Fibroblast of lung (primary cell): ENCODE measurements around the gene ARL17A.
"Not testable (repeated sequence)": the region's sequence is repeated elsewhere in the genome, so short reads cannot be mapped to it uniquely, and the experiment has no call there.

Source experiments
- CTCF ChIP-seq, 2 donors: IDR thresholded peaks in 1 of 2; conservative IDR thresholded peaks in 1 of 2; 1 replicate in 1 of 2; 2 replicates in 1 of 2; pipeline ENCODE4 v1.5.1; 2011 to 2012; ENCODE audit warnings: low read length in 2 of 2, control low read depth in 1 of 2, inconsistent platforms in 1 of 2, low read depth in 1 of 2, mild to moderate bottlenecking in 1 of 2
- EZH2 ChIP-seq: IDR thresholded peaks from 2 replicates; pipeline ENCODE4 v1.5.1; 2012; ENCODE audit warnings: low read length, control low read depth, mild to moderate bottlenecking; ENCODE audit errors: missing control alignments

- not testable (repeated sequence) for TF ChIP-seq CTCF (conservative IDR thresholded peaks at IDR 0.05 in 1 of 2, IDR thresholded peaks at IDR 0.05 in 1 of 2; ENCODE audit: low read depth in 1 of 2, low read length in 2 of 2); EZH2
Observed at GRCh38 chr17:46560048-46560447, 19.4 kb downstream of the ARL17A start.
